ENCODE results near the gene TPBGL. TPM values are rescaled to one million over a fixed set of nuclear protein-coding genes. Genes with fewer than 3 reads are reported as not detected.

TPBGL gene
- total RNA-seq, 4 donors from 2014 or later: 0.40 to 3.7 TPM; not detected in 2

DNA sequence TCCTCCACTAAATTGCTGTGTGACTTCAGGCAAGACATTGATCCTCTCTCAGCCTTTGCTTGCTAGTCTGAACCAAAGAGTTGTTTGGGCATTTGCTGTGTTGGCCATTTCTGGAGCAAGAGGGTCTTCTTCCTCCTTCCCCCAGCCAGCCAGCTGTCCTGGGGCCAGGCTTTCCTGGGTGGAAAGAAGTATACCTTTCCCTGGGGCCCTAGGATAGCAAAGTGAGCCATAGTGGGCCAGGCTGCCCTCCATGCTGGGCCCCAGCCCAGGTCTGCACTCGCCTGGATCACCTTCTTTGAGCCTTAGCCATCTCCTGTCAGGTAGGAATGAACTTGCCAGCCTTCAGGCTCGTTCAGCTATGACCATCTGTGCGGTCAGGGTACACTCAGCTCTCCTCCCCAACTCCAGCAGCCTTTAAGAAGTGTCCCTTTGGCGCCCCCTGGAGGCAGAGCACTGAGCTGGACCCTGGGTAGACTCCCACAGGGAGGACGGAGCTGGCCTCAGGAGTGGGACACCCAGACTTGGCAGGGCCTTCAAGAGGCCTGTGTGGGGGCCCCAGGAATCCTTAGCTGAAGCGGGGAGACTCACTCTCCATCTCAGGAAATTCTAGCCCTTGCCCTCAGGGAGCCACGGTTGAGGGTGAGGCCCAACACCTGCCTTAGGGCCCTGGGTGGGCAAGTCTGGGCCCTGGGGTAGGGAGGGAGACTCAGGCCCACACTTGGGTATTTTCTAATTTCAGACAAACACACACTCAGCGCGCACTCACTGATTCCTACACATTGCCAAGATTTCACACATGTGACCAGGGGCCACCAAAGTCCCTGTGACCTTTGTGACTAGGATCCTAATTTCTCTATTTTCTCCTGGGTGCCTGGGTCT lies 35.6 kb upstream of the TPBGL start:
- in situ Hi-C loops (cut with MboI; ENCODE audit: low pct_ligation_motif_present in 1 of 4, low pct_unique_long_range_greater_than_20kb in 1 of 4, low sequenced_read_pairs in 3 of 4): loop anchor here in 3 of 4 donors (5.0 to 10.0 kb wide), 2 partner anchors 60 to 63 kb away; no protein-coding TSS in a partner anchor

DNA sequence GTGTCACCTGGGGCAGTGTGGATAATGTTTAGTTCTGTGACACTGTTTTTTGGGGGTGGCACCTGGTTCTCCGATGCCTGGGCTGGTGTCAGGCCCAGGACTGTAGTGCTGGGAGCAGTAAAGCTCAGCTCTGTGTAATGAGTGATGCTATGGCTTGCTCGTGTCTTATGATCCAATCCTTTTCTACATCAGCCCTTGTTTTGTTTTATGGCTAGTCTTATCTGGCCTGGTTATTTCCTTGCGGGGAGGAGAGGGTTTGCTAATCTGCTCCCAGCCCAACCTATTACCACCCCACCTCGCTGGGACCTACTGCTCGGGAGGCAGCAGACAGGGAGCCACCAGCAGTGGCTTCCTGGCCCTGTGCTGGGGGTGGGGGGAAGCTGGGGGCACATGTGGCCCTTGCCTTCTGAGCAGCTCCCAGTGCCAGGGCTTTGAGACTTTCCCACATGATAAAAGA lies 35.0 kb upstream of the TPBGL start:
- Histone ChIP-seq H3K4me3 (no peak overlapping the region), H3K27me3 (no peaks in the 10 kb centered on the region), H3K27ac (no peak overlapping the region), H3K36me3 (no peaks in the 10 kb centered on the region), H3K4me1 (peaks cover 0 to 3% (median 0%) of the 10 kb centered on the region in 4 donors), H3K9me3 (no peaks in the 10 kb centered on the region)
- in situ Hi-C loops (cut with MboI; ENCODE audit: low pct_ligation_motif_present in 1 of 4, low pct_unique_long_range_greater_than_20kb in 1 of 4, low sequenced_read_pairs in 3 of 4): loop anchor here in 2 of 4 donors (5.0 to 10.0 kb wide), 2 partner anchors 61 to 63 kb away; no protein-coding TSS in a partner anchor
- TF ChIP-seq POLR2A (IDR thresholded peaks at IDR 0.05) (no peak), POLR2AphosphoS5 (IDR thresholded peaks at IDR 0.05) (no peak), EP300 (IDR thresholded peaks at IDR 0.05; ENCODE audit: low read depth) (no peak)
- TF ChIP-seq, protein P1, sequence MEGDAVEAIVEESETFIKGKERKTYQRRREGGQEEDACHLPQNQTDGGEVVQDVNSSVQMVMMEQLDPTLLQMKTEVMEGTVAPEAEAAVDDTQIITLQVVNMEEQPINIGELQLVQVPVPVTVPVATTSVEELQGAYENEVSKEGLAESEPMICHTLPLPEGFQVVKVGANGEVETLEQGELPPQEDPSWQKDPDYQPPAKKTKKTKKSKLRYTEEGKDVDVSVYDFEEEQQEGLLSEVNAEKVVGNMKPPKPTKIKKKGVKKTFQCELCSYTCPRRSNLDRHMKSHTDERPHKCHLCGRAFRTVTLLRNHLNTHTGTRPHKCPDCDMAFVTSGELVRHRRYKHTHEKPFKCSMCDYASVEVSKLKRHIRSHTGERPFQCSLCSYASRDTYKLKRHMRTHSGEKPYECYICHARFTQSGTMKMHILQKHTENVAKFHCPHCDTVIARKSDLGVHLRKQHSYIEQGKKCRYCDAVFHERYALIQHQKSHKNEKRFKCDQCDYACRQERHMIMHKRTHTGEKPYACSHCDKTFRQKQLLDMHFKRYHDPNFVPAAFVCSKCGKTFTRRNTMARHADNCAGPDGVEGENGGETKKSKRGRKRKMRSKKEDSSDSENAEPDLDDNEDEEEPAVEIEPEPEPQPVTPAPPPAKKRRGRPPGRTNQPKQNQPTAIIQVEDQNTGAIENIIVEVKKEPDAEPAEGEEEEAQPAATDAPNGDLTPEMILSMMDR (IDR thresholded peaks at IDR 0.05): no peak
- intact Hi-C loops (cut with DNase I; ENCODE audit: low total_unique reads): loop anchor here (2.0 kb wide), 1 partner anchor 61 kb away; no protein-coding TSS in a partner anchor
- DNase-seq: no peak
- 59% methylated on average over 5 of the region's 5 CpGs; no CpG with 5 or more reads in 1 of the 2 donors for WGBS, 2 donors (ENCODE audit: low coverage in 1 of 2)

More for the DNA sequence above, 35.6 kb upstream of the TPBGL start:
- no peaks in the 10 kb centered on the region for H3K27me3 ChIP-seq
- WGBS, 2 donors (ENCODE audit: low coverage in 1 of 2): 28% methylated on average over 7 of the region's 9 CpGs; no CpG with 5 or more reads in 1 of the 2 donors
- peaks cover 0 to 3% (median 0%) of the 10 kb centered on the region in 4 donors for H3K4me1 ChIP-seq
- peak; percentile 90 for DNase-seq
- H3K4me3 ChIP-seq: no peak overlapping the region
- no peak overlapping the region for H3K27ac ChIP-seq
- no peaks in the 10 kb centered on the region for H3K36me3 ChIP-seq
- intact Hi-C loops (cut with DNase I; ENCODE audit: low total_unique reads): loop anchor here (2.0 kb wide), 1 partner anchor 60 kb away; no protein-coding TSS in a partner anchor
- H3K9me3 ChIP-seq: no peaks in the 10 kb centered on the region
- peak; percentile 23 for TF ChIP-seq POLR2A (IDR thresholded peaks at IDR 0.05)
- TF ChIP-seq EP300 (IDR thresholded peaks at IDR 0.05; ENCODE audit: low read depth): no peak
- TF ChIP-seq, protein P1 (IDR thresholded peaks at IDR 0.05): peak; percentile 81 to 94 (median 91)
- peak in 1 of 3 donors; percentile 30 for TF ChIP-seq POLR2AphosphoS5 (IDR thresholded peaks at IDR 0.05)

DNA sequence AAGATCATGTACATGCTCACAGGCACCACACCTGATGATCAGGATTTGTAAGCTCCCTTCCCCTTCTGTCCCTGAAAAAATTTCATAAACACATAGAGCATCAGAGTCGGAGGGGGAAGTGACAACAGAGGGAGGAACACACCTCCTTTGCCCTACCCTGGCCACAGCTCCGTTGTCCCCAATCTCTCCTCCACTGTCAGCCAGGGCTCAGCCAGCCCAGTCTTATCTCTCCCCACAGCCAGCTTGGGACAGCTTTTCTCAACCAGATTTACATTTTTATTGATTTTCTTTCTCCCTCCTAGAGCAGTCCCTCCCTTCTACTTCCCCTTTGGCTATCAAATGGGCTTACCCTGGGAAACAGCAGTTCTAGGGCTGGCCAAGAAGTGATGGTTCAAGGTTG lies 32.1 kb upstream of the TPBGL start:
- Histone ChIP-seq H3K9me3 (no peaks in the 10 kb centered on the region), H3K4me3 (no peak overlapping the region), H3K36me3 (no peaks in the 10 kb centered on the region), H3K27ac (no peak overlapping the region), H3K4me1 (peaks cover 0 to 3% (median 0%) of the 10 kb centered on the region in 4 donors), H3K27me3 (no peaks in the 10 kb centered on the region)
- TF ChIP-seq POLR2AphosphoS5 (IDR thresholded peaks at IDR 0.05) (no peak), EP300 (IDR thresholded peaks at IDR 0.05; ENCODE audit: low read depth) (no peak), POLR2A (IDR thresholded peaks at IDR 0.05) (no peak)
- TF ChIP-seq, protein P1 (IDR thresholded peaks at IDR 0.05): no peak
- intact Hi-C loops (cut with DNase I; ENCODE audit: low total_unique reads): no loop called here
- in situ Hi-C loops (cut with MboI; ENCODE audit: low pct_ligation_motif_present in 1 of 4, low pct_unique_long_range_greater_than_20kb in 1 of 4, low sequenced_read_pairs in 3 of 4): loop anchor here in 2 of 4 donors (5.0 to 10.0 kb wide), 2 partner anchors 64 to 66 kb away; no protein-coding TSS in a partner anchor
- 34% methylated on average over 2 of the region's 2 CpGs; no CpG with 5 or more reads in 1 of the 2 donors for WGBS, 2 donors (ENCODE audit: low coverage in 1 of 2)
- no peak for DNase-seq

DNA sequence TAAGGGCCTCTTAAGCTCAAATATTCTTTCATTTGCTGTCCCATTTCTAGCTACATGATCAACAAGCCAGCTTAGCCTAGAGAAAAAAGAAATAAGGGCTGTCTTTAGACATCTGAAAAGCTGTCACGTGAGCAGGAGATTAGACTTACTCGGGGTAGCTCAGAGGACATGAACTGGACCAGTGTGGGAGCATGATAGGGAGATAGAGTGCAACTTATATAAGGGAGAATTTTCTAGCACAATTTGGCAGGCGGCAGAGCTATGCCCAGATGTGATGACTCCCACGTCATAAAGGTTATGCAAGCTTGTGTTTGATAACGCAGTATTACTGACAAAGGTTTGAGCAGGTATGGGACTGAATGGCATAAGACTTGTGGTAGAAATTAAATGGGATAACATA lies 28.2 kb upstream of the TPBGL start:
- TF ChIP-seq EP300 (IDR thresholded peaks at IDR 0.05; ENCODE audit: low read depth): no peak
- TF ChIP-seq POLR2A (IDR thresholded peaks at IDR 0.05): no peak
- TF ChIP-seq POLR2AphosphoS5 (IDR thresholded peaks at IDR 0.05): no peak
- TF ChIP-seq, protein P1 (IDR thresholded peaks at IDR 0.05): no peak
- no peak for DNase-seq
- 69 to 78% methylated on average over 3 to 5 of the region's 5 CpGs for WGBS, 2 donors (ENCODE audit: low coverage in 1 of 2)
- in situ Hi-C loops (cut with MboI; ENCODE audit: low pct_ligation_motif_present in 1 of 4, low pct_unique_long_range_greater_than_20kb in 1 of 4, low sequenced_read_pairs in 3 of 4) (loop anchor here in 1 of 4 donors (5.0 kb wide), 1 partner anchor 75 kb away; no protein-coding TSS in a partner anchor), intact Hi-C loops (cut with DNase I; ENCODE audit: low total_unique reads) (no loop called here)
- Histone ChIP-seq H3K9me3 (no peaks in the 10 kb centered on the region), H3K4me3 (no peak overlapping the region), H3K4me1 (no peaks in the 10 kb centered on the region), H3K27ac (no peak overlapping the region), H3K27me3 (no peaks in the 10 kb centered on the region), H3K36me3 (no peaks in the 10 kb centered on the region)
